ENCODE results near the gene MAF.
A peak's percentile ranks its signal among the peaks of the same experiment; 100 is the strongest.

Gene MAF

DNA sequence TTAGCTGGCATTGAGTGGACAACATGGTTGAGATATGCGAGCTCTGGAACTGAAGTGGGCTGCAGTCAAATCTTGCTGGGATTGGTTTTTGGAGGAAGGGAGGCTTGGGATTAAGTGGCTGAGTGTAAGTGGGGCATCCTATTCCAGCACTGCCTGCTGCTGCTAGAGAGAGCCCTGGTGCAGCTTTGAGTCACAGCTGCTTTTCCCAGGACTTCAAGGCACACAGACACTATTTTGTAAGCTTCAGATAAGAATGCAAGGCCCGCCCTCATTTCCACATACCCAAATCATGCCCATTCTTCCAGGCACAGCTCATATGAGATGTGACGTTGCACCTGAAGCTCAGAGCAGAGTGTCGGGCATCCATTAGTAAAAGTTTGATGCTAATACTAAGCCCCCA is 10.2 kb upstream of the MAF start:
- no peak for DNase-seq

DNA sequence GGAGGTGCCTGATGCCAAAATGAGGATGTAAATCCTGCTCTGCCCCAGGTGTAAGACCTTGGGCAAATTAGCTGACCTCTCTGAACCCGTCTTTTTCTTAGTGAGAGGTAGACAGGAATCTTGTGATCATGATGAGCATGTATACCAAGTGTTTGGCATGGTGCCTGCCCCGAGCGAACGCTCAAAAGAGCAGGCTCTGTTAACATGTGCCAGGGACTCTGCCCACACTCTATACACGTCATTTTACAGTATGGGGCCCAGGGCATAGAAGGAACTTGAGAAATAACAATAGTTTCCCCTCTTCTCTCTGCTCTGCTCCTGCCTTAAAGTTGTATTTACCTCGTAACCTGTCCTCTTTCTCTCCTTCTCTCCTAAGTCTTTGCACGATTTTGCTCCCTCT is 9.3 kb upstream of the MAF start:
- DNase-seq: no peak

DNA sequence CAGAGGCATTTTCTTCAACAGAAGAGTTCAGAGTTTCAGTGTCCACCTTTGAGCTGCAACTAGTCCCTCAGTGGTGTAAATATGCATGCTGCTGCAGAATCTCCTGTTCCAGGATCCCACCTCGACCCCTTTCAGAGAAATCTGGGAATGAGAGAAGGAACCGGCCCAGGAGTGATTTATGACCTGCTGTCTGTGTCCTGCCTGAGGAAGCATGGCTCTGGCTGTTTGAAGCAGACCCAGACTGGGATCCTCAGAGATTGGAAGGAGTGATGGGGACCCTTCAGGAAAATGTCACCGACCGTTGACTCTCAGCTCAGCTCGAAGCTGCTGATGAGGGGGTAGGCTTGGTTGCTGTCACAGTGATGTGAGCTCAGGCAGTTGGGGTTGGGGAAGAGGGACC is 8.4 kb upstream of the MAF start:
- DNase-seq: no peak

DNA sequence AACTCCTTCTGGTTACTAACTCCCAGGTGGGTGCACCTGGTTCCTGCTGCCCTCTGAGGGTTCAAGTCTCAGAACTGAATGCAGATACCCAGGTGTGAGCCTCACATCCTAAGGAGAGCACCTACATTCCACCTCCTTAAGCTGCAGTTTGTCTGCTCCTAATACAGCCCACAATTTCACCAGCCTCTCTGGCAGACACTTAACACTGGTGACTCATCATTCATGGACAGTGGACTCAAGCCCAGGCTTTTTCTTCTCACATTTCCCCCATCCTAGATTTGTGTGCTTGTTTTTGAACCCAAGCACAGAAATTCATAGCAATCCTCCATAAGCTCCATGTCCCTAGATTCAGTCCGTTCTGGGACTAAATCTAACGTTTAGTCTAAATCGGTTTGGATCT is 7.0 kb upstream of the MAF start:
- peak; percentile 67 for DNase-seq

DNA sequence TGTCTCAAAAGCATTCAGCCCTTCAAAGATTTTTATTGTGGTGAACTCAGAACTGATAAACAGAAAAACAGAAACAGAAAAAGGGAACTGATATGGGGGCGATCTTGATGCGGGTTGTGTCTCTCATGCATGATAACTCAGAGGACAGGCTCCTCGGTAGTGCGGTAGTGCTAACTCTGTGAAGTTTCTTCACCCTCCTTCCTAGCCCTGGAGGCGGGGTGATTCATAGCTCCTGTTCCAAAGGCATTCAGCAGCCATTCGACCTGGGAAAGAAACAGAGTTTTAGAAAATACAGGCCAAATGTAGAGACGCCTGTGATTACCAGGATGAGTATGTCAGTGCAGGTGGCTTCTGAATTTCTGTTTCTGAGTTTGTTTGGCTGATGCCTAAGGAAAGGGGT is 5.5 kb upstream of the MAF start:
- DNase-seq: peak; percentile 25

DNA sequence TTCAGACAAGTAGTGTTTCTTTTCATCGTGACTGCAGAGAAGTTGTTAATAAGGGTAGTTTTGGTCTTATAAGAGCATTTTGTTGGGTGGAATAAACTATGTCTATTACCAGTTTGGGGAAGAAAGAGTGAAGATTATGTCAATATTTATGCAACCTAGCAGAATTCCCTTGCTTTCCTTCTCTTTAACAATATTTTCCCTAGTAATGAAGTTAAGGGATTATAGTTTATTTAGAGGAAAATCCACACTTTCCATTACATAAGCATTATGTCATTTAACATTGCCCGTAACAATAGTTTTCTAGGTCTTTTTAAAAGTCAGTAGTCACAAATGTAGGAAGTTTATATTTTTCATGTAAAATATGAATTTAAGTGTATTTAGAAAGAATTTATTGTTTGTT is 2.5 kb upstream of the MAF start:
- no peak for DNase-seq

DNA sequence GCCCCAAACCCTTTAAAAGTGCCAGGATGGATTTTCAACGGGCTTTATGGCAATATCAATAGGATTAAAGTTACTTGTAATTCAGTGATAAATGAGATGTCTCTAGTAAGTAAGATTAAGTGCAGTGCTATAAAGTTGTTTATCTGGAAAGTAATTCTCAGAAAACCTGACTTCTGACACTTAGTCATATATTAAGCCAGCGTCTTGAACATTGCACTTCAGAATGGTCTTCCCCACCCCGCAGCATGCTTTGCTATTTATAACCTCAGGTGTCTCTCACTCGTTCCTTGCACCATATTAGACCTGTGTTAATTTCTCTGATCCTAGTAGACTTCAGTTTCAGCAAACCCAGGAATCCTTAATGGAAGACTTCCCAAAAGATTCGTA is 2.1 kb upstream of the MAF start:
- no peak for DNase-seq

DNA sequence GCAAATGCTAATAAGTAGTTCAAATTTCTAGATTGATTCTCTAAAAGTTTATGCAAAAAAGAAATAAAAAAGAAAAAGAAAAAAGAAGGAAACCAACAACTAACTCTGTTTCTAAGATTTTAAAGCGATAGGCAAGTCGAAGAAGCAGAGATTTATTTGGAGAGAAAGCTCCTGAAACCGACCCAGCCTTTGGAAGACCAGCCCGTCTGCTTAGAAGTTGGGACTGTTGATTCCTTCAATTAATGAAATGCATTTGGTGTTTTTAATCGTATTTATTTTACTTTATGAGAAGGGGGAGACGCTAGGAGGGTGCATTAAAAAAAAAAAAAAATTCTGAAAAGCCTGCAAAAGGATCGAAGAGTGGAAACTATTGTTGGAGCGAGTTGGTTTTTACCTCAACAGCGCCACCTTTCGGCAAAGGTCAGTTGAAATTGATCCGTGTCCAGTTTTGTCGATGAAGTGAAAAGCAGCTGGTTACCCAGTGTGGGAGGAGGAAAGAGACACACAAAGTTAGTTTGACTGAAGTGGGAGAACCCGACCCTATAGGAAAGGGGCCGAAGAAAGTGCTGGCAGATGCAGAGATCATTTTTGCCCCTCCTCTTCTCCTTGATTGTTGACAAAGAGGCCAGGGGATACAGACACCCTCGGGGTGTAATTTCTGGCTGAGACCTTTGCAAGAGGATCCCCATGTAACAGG is 1.5 kb upstream of the MAF start:
- DNase-seq: peak; percentile 76

DNA sequence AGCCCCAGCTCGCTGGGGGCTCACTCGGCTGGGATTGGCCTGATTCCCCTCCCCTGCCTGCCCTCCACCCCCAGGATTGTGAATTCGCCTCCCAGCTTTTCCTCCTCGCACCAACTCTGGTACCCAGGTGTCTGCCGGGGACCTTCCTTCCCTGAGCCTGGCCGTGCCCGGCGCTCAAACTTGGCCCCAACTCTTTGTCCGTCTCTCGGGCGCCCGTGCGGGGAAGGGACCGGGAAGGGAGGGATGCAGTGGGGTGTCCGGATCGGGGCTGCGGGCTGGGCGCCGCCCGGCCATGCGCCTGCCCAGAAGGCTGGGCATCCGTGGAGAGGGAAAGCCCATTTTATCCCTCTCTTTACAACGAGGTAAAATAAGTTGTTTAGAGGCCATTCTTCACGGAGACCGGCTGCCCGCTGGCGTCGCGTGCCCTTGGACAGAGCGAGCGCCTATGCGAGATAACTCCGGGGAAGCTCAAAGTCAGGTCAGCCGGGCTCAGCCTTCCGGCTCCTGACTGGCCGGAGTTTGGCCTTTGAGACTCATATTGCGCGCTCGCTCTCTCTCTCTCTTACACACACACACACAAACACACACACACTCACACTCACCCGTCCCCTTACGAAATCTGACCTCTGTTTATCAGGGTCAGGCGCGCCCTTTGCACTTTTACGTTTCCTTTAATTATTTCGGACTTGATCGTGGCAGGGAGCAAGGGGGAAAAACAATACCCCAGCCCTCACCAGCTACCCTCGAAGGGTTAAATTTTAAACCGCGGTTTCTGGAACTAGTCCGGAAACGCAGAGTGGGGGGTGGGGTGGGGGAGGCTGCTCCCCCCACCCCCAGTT is 774 bp upstream of the MAF start:
- DNase-seq: no peak

DNA sequence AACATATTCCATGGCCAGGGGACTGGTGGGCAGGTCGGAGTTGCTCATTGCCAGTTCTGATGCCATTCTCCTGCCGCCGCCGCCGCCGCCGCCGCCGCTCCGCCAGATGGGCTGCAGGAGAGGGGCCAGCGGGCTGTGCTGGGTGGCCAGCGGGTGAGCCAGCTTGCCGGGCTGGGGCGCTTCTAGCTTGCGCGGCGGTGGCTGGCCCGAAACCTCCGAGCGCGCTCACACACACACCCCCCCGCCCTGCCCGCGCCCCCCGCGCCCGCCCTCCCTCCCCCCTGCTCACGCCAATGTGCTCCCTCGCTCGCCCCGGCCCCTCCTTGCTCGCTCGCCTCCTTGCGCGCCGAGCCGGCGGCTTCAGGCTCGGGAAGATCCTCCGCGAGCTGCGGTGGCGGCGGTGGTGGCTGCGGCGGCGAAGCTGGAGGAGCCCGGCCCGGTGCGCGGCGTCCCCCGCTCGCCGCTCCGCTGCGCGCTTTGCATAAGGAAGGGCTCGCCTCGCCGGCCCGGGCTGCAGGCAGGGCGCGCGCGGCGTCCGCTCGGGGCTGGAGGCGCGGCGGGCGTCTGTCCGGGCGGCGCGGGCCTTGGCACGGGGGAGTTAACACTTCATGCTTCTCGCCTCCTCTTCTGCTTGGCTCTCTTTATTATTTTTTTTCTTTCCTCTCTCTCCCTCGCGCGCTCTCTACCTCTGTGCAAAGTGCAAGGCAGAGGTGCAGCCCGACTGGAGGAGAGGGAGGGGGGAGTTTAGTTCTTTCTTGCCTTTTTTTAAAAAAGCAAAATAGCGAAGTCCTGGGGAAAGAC is 500 bp downstream of the MAF start:
- peak; percentile 25 for DNase-seq

DNA sequence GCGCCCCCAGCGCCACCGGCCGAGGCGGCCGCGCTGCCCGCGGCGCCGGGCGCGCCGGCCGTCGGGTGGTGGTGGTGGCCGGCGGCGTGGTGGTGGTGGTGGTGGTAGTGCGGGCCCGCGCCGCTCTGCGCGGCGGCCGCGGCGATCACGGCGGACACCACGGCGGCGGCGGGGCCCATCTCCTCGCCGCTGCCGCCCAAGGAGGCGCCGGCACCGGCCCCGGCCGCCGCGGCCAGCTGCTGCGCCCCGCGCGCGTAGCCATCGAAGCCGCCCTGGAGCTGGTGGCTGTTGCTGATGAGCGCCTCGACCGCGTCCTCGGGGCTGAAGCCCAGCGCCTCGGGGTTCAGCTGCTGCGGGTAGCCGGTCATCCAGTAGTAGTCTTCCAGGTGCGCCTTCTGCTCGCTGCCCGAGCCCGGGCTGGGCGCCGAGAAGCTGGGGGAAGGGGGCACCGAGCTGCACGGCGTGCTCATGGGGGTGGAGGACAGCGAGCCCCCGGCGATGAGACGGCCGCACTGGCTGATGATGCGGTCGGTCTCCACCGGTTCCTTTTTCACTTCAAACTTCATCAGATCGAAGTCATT is 1.2 kb downstream of the MAF start:
- no peak for DNase-seq

DNA sequence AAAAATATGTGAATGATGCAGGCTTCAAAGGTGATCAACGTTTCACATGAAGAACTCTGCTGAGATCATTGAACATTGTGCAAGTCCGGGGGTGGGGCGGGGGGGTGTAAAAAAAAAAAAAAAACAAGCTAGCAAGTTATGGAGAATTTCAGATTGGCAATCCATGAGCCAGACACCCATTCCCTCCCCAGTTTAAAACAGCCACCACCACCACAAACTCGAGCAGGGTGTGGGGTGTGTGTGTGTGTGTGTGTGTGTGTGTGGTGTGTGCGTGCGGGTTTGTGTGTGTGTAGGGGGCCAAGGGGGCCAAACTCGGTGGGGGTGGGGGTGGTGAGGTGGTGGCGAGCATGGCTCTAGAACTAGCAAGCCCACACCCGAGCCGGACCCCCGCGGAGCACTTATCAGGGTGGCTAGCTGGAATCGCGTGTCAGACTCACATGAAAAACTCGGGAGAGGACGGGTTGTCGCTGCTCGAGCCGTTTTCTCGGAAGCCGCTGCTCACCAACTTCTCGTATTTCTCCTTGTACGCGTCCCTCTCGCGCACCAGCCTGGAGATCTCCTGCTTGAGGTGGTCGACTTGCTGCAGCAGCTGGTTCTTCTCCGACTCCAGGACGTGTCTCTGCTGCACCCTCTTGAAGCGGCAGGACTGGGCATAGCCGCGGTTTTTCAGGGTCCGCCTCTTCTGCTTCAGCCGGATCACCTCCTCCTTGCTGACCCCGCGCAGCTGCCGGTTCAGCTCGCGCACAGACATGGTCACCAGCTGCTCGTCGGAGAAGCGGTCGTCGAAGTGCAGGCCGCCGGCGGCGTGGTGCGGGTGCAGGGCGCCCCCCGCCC is 2.0 kb downstream of the MAF start:
- DNase-seq: peak; percentile 43

DNA sequence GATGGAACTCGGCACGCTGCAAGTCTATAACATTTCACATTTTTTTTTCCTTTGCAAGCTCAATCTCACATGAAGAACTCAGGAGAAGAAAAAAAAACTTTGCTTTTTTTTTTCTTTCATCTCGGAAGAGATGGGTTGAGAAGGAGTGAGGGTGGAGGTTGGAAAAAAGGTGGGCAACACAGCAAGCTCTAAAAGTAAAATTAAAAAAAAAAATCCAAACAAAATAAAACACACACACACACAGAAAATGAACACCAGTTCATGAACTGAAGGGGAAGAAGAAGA is 2.5 kb downstream of the MAF start:
- no peak for DNase-seq

DNA sequence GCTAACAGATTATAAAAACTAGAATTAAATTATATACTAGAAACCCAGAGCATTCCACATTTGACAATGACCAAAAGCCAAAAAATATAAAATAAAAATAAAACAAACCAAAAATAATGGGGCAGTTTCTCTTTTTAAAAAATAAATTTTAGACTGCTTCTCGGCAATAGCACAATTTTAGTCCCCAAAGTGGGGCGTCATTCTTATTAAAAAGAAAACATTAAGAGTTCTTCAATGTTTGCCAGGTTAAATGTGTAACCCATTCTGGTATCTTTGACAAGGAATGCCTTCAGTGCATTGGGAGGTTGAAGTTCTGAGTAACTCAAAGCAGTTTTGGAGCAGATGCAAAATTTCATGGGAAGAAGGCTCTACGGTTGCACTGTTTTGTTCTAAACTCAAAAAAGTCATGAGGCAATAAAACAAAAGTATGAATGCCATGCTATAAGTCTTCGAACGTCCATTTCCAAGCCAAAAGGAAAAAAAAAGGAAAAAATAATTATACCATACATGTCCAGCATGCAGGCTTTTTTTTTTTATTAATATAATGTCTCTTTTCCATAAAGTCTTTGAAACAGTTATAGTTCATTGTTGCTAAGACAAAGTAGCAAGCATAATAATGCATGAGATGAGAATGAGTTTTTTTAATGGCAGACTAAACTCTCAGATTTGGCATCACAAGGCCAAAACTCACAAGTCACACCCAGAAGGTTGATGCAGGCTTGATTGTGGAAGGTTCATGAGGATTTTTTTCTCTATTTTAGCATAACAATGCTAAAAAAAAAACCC is 3.1 kb downstream of the MAF start:
- DNase-seq: no peak

DNA sequence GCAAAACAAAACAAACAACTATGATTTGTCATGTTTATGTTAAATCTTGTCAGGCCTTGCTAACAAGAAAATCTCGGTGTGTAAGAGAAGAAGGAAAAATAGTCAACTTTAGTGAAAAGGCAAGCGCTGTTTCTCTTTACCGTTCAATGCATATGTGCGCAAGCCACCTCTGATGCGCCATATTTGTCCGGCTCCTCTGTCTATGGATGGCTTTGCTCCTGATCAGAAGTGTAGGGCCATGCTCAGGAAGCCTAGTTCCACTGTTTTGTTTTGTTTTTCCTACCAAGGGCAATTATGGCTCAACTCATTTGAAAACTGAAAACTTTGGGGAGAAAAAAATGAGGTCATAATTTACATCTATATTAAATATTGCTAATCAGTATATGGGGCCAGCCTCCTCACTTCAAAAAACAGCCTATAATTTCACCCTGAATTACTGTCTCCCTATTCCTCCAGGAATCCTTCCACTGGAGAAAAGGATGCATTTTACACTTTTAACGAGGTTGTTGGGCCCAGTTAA is 4.5 kb downstream of the MAF start:
- no peak for DNase-seq

DNA sequence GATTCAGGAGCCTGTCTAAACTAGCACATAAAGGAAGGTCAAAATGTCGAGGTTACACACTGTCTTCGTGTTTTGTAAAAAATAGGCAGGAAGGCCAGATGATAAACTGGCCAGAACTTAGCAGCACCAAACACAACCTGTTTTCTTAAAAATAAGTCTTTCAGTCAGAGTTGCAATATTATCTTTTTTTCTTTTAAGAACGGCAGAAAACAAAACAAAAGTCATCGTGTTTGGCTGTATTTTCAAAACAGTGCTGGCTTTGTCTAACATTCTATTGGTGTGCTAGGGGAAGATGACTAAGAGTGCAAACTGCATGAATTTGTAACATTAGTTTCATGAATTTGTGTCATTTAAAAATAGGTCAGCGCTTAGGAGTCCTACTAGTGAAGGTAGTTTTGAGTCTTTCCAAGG is 5.3 kb downstream of the MAF start:
- no peak for DNase-seq

DNA sequence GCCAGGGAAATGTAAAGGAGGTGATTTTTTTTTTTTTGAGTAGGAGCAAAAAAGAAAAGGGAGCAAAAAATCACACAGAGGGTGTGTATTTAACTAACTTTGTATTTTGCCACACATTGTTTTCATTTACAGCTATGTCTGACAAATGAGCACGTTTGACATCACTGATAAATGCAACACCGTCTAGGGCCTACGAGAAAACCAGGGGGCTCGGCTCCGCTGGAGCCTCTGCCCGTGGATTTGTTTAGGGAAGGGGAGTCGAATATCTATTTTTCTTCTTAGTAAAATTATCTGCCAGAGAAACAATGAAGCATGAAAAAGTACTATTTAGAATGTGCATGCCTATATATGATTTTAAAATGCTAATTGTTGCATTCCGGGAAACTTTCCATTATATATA is 6.8 kb downstream of the MAF start:
- no peak for DNase-seq

DNA sequence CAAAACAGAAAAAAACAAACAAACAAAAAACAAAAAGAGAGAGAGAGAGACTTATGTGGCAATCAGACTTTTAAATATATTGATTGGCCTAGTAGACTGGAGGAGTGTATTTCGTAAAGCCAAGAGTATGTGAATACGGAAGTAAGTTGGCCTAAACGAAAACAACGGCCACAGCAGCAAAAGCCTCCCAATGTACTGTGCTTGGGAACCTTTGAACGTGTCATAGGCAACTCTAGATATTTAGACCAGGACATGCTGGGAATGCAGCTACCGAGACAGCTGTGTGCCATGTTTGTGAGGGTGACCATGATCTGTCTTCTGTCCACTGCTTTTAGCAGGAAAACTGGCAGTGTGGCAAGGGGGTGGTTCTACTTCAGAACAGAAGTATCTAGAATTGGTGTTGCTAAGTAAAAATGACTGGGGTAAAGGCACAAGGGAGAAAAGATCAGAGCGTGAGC is 7.4 kb downstream of the MAF start:
- no peak for DNase-seq

DNA sequence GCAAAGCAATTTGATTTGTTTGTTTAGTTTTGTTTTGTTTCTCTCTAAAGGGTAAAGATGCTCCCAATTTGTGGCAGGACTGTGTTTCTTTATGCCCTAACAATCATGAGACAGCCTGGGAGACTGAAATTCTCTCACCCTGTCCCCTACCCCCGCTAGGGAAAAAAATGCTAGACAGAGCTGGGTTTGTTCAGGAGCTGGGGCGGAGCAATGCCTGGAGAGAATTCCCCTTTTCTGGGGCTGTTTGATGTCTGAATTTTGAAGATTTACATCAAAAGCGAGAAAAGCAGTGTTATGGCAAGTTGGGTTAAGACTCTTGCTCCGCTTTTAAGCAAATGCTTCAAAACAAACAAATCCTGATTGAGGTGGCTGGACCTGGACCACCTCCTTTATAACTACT is 8.4 kb downstream of the MAF start:
- DNase-seq: no peak

DNA sequence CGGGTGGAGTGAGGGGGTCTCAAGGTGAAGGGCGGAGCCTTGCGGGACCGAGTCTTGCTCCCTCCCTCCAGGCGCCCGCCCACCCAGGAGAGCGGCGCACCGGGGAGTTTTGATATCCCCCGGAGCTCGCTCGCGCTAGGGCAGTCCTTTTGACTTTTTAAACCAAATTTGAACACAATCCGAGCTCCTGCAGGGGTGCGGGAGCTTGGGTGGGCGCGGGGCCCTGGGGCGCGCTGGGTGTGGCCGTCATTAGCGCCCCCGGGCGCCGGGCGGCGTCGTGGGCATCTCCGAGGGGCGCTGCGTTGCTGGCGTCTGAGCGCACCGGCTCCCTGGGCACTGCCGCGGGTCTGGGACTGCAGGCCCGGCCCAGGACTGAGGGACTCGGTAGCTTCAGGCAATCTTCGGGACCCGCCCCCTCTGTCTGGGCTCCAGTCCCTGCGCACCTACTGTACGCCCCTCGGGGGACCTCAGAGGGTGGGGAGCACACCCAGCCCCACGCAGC is 10.9 kb downstream of the MAF start:
- DNase-seq: no peak

DNA sequence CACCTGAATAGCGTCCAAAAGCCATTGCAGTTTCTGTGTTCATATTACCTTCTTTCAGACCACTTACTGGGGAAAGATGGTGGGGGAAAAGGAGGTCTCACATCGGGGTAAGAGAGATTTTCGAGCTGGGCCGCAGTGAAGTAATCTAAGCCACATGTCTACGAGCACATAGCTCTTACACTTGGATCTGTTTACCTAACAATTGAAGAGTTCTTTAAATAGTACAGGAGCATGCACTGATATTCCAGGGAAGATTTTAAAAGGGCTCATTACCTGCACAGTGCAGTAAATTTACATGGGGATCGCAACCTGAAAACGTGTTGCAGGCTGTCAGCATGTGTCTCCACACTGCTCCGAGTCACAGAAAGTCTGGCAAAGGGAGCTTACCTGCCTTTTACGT is 12.6 kb downstream of the MAF start:
- DNase-seq: no peak

Measured in fibroblast of upper back skin (primary cell).